ENCODE data around the gene CACNA2D4. TPM values are rescaled to one million over a fixed set of nuclear protein-coding genes. Genes with fewer than 3 reads are reported as not detected.

The CACNA2D4 gene
- total and polyA plus RNA-seq, 7 donors = 2.8 to 5.8 (median 3.6) TPM

- H3K36me3 ChIP-seq = no peaks in the 10 kb centered on the region
- peaks cover 0 to 80% (median 71%) of the 10 kb centered on the region in 4 donors for H3K4me1 ChIP-seq
- no peak overlapping the region for H3K4me3 ChIP-seq
- peak; percentile 58 for DNase-seq
- H3K27me3 ChIP-seq = no peaks in the 10 kb centered on the region
- H3K9me3 ChIP-seq = no peaks in the 10 kb centered on the region
- intact Hi-C loops (cut with DNase I) = no loop called here
- peak overlapping the region; percentile 17 to 67 (median 51) for H3K27ac ChIP-seq
- TF ChIP-seq EP300 (IDR thresholded peaks at IDR 0.05) = no peak
- no peak for TF ChIP-seq POLR2AphosphoS5 (IDR thresholded peaks at IDR 0.05)
- no peak for TF ChIP-seq CTCF (IDR thresholded peaks at IDR 0.05)
- TF ChIP-seq POLR2A (IDR thresholded peaks at IDR 0.05) = no peak
- 81 to 89% methylated on average over 22 of the region's 22 CpGs for WGBS, 2 donors
Measured at GRCh38 chr12:1928439-1929121, 10.1 kb upstream of the CACNA2D4 start.

- peak; percentile 75 for DNase-seq
- no peaks in the 10 kb centered on the region for H3K27me3 ChIP-seq
- H3K36me3 ChIP-seq = no peaks in the 10 kb centered on the region
- no peak overlapping the region for H3K4me3 ChIP-seq
- intact Hi-C loops (cut with DNase I) = no loop called here
- H3K27ac ChIP-seq = peak overlapping the region; percentile 17 to 67 (median 51)
- peaks cover 0 to 72% (median 64%) of the 10 kb centered on the region in 4 donors for H3K4me1 ChIP-seq
- TF ChIP-seq POLR2AphosphoS5 (IDR thresholded peaks at IDR 0.05) (peak in 2 of 4 donors; percentile 45 to 48), POLR2A (IDR thresholded peaks at IDR 0.05) (no peak), EP300 (IDR thresholded peaks at IDR 0.05) (no peak)
- WGBS, 2 donors = 84 to 90% methylated on average over 15 of the region's 15 CpGs
- H3K9me3 ChIP-seq = no peaks in the 10 kb centered on the region
Measured at GRCh38 chr12:1927751-1928351, 9.4 kb upstream of the CACNA2D4 start.

GRCh38 chr12:1927051-1927680 lies 8.7 kb upstream of the CACNA2D4 start:
- Histone ChIP-seq H3K36me3 (no peaks in the 10 kb centered on the region), H3K27me3 (no peaks in the 10 kb centered on the region), H3K4me1 (peaks cover 0 to 66% (median 61%) of the 10 kb centered on the region in 4 donors), H3K4me3 (no peak overlapping the region), H3K9me3 (no peaks in the 10 kb centered on the region), H3K27ac (peak overlapping the region in 2 of 4 donors; percentile 65 to 67)
- intact Hi-C loops (cut with DNase I) = no loop called here
- peak; percentile 43 for DNase-seq
- 92 to 94% methylated on average over 11 of the region's 11 CpGs for WGBS, 2 donors
- TF ChIP-seq EP300 (IDR thresholded peaks at IDR 0.05) (no peak), CTCF (IDR thresholded peaks at IDR 0.05) (no peak), POLR2A (IDR thresholded peaks at IDR 0.05) (no peak), POLR2AphosphoS5 (IDR thresholded peaks at IDR 0.05) (no peak)

- TF ChIP-seq POLR2A (IDR thresholded peaks at IDR 0.05) = no peak
- TF ChIP-seq POLR2AphosphoS5 (IDR thresholded peaks at IDR 0.05) = no peak
- no peak for TF ChIP-seq EP300 (IDR thresholded peaks at IDR 0.05)
- no peak for TF ChIP-seq CTCF (IDR thresholded peaks at IDR 0.05)
- Histone ChIP-seq H3K4me1 (peaks cover 0 to 56% (median 52%) of the 10 kb centered on the region in 4 donors), H3K27me3 (no peaks in the 10 kb centered on the region), H3K9me3 (no peaks in the 10 kb centered on the region), H3K36me3 (no peaks in the 10 kb centered on the region), H3K27ac (peak overlapping the region in 2 of 4 donors; percentile 10 to 79), H3K4me3 (no peak overlapping the region)
- 85 to 90% methylated on average over 7 of the region's 7 CpGs for WGBS, 2 donors
- intact Hi-C loops (cut with DNase I) = no loop called here
- DNase-seq = no peak
Measured at GRCh38 chr12:1926251-1926657, 7.8 kb upstream of the CACNA2D4 start.

- intact Hi-C loops (cut with DNase I) = no loop called here
- Histone ChIP-seq H3K27ac (peak overlapping the region in 3 of 4 donors; percentile 49 to 79 (median 64)), H3K36me3 (no peaks in the 10 kb centered on the region), H3K27me3 (no peaks in the 10 kb centered on the region), H3K9me3 (no peaks in the 10 kb centered on the region), H3K4me3 (no peak overlapping the region), H3K4me1 (peaks cover 0 to 50% (median 46%) of the 10 kb centered on the region in 4 donors)
- DNase-seq = no peak
- no peak for TF ChIP-seq POLR2A (IDR thresholded peaks at IDR 0.05)
- TF ChIP-seq POLR2AphosphoS5 (IDR thresholded peaks at IDR 0.05) = no peak
- TF ChIP-seq CTCF (IDR thresholded peaks at IDR 0.05) = no peak
- no peak for TF ChIP-seq EP300 (IDR thresholded peaks at IDR 0.05)
- WGBS, 2 donors = 73 to 82% methylated on average over 3 of the region's 3 CpGs
Measured at GRCh38 chr12:1925684-1926006, 7.2 kb upstream of the CACNA2D4 start.

Data from sigmoid colon (tissue), 7 donors.